Stimulated activated CD8-positive, alpha-beta memory T cell treated with anti-CD3 and anti-CD28 coated beads, Interleukin-4, amount 100 ng/mL, for 24 hours (primary cell): ENCODE measurements around the gene ANKRD55.
"Not testable (repeated sequence)": the region's sequence is repeated elsewhere in the genome, so short reads cannot be mapped to it uniquely, and the experiment has no call there.

Experiments used
- DNase-seq: peaks from one replicate; pipeline ENCODE4 v3.0.0-alpha.2; 2020; ENCODE audit warnings: low read depth

The ANKRD55 gene

DNA sequence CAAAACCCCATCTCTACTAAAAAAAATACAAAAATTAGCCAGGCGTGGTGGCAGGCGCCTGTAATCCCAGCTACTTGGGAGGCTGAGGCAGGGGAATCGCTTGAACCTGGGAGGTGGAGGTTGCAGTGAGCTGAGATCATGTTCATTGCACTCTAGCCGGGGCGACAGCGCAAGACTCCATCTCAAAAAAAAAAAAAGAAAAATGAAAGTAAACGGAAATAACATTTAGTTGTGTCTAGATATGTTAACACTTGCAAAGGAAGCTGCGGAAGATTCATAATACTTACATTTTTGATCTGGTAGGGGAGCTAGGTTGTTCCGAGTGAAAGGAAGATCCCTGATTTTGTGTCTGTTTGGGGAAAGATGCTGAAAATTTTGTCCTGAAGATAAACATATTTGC lies 130.9 kb downstream of the ANKRD55 start:
- DNase-seq: not testable (repeated sequence)

DNA sequence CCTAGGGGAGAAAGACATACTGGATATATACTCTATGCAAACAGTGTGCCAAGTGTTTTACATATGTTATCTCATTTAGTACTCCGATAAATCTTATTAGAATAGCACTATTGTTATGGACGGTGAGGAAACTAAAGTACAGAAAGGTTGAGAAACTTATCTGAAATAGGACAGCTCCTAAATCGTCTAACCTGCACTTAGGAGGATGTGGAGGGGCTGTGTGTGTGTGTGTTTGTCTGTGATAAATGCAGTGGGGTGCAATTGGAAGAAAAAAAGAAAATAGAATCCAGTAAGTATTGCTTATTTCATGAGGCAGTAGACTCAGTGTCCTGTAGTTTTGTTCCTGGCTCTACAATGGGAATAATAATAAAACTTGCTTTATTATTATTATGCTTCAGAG lies 131.9 kb downstream of the ANKRD55 start:
- no peak for DNase-seq

GRCh38 chr5:56100439-56101176 lies 132.5 kb downstream of the ANKRD55 start:
- DNase-seq: no peak

DNA sequence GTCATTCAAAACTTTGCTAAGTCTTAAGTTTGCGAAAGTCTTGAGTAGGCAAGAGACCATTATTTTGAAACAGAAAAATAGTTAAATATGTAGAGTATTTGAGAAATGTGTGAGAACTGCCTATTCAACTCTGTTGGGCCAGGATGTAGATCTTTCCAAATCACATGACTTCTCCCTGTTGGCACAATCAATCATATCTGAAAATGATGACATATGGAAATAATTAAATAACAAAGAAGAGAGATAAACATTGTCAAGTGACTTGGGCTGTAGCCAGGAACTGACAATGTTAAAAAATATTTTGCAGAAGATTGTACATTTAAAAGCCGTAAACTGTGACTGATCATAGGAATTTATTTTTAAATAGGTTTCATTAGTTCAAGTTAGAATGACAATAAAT lies 133.8 kb downstream of the ANKRD55 start:
- no peak for DNase-seq

DNA sequence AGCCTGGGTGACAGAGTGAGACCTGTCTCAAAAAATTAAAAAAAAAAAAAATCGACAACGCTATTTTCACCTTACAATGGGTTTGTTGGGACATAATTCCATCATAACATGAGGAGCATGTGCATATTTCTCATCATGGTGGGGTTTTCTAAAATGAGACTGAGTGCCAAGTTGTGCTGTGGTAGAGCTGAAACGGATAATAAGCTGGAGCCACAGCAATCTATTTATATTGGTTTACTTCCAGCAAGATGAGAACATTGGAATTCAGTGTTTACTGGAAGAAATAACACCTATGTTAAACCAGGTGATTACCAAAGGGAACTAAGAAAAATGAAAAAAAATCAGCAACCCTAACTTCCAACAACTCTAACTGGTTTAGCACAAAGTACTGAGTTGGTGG lies 136.1 kb downstream of the ANKRD55 start:
- DNase-seq: no peak

DNA sequence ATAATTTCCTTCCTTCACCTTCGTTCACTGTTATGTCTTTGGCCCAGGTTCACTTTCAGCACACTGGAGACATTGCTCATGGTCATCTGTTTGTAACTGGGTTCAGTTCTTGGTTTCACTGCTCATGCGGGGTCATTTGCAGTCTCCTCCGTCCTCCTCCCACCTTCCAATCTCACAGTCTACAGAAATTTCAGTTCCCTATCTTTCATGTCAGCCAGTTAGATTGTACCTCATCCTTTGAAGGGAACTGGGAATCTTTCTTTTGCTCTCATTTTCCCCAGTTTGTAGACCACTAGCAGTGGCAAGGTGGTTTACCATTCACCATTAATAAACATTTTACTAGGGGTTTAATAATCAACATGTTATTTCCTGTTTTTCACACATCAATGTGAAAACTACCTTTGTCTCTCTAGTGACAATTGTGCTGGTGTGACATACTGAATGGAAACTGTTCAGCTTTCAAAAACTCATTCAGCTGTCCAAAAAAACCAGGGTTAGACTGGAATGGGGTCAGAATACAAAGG lies 137.5 kb downstream of the ANKRD55 start:
- DNase-seq: no peak

GRCh38 chr5:56094579-56095361 lies 138.4 kb downstream of the ANKRD55 start:
- DNase-seq: peak; percentile 25

- no peak for DNase-seq
These were observed 139.2 kb downstream of the ANKRD55 start for GRCh38 chr5:56093970-56094369.

- DNase-seq: no peak
These were observed 141.0 kb downstream of the ANKRD55 start for GRCh38 chr5:56092115-56092514.

DNA sequence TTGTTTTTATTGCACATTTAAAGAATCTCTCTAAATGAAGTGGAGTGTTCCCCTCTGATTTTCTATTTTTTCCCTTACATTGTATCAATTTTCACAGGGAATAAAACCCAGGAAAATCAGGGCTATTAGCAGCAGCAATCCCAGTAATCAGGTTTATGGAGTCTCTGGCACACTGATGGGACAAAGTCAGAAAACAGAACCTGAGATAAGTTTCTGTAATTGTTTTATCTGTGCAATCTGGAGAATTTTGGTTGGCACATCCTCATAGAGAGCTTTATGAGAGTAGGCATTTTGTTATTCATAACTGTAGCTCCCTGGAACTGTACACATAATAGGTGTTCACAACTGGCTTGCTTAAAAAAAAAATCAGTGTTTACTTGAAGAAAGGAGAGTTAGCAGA lies 141.5 kb downstream of the ANKRD55 start:
- no peak for DNase-seq

DNA sequence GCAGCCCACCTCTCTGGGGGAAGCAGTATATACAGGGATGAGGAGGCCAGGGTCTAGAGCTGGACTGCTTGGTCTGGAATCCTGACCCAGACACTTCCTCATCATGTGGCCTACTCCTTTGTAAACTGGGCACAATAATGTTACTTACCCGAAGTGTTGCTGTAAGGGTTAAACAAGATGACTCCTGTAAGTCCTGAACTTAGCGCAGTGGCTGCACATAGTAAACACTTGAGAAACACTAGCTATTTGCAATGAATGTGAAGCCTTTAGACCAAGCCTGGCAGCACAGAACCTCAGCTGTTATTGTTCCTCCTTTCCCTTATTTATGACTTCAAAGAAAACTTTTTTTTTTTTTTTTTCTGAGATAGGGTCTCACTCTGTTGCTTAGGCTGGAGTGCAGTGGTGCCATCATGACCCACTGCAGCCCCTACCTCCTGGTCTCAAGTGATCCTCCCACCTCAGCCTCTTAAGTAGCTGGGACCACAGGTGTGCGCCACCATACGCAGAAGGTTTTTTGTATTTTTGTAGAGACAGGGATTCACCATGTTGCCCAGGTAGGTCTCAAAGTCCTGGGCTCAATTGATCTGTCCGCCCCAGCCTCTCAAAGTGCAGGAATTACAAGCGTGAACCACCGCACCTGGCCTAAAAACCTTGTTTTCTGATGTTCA lies 142.2 kb downstream of the ANKRD55 start:
- no peak for DNase-seq

DNA sequence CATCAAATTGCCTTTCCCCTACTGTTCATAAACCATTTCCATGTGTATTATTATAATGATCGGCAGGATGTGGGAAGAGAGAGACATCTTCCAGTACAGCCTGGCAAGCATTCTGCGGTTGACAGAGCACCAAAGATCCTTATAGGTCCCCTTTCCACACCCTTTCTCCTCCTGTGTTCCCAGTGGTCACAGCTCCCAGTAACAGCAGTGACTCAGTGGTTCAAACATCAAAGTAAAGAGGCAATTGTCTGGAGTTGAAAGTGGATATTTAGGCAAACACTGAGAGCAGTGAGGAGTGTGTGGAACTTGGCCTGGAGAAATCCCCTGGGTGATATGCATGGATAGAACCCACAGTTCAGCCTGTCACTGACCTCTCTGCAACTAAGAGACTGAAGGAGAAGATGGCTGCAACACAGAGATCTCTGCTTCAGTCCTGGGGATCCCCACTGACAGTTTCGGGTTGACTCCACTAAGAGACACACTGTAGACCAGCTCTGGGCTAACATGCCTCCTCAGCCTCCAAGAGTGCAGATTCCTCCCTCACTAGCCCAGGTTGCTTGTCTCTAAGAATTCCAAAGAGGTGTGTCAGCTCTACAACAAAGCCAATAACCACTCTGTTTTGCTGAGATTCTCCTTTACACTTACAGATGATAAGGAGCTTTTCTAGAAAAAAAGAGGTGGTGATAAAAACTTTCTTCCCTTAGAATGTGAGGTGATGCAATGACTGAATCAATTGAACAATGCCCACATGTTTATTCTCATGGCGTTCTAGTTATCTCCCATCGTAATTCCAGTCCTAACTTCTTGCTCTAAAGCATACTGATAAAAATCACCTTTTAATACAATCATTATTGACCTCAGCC lies 143.9 kb downstream of the ANKRD55 start:
- DNase-seq: no peak

DNA sequence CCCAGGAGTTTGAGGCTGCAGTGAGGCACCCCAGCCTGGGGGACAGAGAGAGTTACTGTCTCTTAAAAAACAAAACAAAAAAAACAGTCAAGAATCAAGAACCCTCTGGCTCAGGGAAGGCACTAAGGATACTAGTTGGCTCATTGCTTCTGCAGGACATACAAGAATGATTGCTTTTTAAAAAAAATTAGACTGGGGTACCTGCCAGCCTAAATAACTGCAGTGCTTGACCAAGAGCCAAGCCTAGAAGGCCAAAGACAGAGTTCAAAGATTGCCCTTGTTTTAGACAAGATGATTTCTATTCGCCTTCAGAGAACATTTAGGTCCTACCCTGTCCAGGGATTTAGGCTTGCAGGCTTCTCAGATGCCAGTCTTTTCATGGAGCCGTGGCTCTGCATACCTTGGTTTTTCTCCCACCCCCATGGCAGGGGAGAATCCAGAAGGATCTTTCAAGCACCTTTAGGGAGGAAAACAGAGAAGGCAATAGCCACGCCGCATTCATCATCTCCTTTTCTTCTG lies 144.6 kb downstream of the ANKRD55 start:
- DNase-seq: no peak

- no peak for DNase-seq
These were observed 147.9 kb downstream of the ANKRD55 start for GRCh38 chr5:56085193-56085592.

GRCh38 chr5:56083286-56083854 lies 149.8 kb downstream of the ANKRD55 start:
- DNase-seq: no peak

- DNase-seq: not testable (repeated sequence)
These were observed 152.0 kb downstream of the ANKRD55 start for GRCh38 chr5:56081053-56081642.

DNA sequence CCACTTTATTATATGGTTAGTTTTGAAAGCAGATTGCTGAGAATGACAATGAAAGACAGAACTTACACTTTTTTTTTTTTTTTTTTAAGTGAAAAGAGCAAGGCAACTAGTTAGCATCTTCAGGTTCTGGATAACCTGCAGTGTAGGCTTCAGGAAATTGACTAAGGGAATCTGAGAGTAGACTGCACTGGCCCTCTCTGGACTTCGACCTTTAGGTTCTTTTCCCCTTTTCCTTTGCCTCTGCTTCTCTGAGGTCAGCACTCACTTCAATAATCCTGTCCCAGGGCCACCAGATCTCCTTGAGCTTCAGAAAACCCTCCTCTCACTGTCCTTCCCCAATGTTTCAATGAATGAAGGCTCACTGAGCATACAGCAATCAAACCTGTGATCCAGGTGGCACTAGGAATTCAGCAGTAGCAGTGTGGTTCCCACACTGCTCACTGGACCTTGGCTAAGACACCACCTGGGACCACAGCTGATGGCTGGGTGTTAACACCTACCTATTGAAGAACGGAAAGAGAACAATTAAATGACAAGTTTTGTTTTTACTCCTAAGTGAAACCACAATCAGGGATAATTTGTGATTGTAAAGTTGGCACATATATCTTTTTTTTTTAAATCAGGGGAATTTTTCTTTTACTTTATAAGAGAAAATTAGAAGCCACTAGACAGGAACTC lies 152.6 kb downstream of the ANKRD55 start:
- DNase-seq: no peak

- not testable (repeated sequence) for DNase-seq
These were observed 154.0 kb downstream of the ANKRD55 start for GRCh38 chr5:56079157-56079500.

GRCh38 chr5:56078278-56079156 lies 154.6 kb downstream of the ANKRD55 start:
- DNase-seq: no peak
